ENCODE measurements around the gene GOLGA2.

GOLGA2 gene

DNA sequence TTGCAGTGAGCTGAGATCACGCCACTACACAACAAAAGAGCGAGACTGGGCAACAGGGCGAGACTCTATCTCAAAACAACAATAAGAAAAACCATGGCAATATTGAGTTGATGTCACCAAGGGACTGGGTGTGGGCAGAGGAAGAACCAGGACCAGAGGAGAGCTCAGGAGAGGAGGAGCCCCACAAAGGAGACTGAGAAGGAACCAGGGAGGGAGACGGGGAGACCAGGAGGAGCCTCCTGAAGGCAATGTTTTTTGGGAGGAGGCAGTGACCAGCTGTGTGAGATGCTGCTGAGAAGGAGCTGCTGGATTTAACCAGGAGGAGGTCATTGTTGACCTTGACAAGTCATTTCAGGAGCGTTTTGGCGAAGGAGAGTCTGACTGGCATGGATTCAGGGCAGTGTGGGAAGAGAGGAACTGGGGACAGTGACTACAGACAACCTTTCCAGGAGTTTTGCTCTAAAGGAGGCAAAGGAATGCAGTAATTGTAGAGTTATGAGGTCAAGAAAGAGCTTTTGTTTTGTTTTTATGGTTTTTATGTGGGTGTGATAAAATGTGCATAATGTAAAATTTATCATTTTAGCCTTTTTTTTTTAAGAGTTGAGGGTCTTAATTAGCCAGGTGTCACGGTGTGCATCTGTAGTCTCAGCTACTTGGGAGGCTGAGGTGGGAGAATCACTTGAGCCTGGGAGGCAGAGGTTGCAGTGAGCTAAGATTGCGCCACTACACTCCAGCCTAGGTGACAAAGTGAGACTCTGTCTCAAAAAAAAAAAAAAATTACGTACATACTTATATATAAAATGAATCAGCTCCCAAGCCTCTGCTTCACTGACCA, 28.5 kb upstream of the GOLGA2 start:
- in situ Hi-C loops (cut with HindIII; ENCODE audit: low sequenced_read_pairs) = no loop called here
- DNase-seq (ENCODE audit: low read depth) = no peak
- H3K4me3 ChIP-seq (ENCODE audit: low read depth, low read length) = no peak overlapping the region
- TF ChIP-seq, protein P1, sequence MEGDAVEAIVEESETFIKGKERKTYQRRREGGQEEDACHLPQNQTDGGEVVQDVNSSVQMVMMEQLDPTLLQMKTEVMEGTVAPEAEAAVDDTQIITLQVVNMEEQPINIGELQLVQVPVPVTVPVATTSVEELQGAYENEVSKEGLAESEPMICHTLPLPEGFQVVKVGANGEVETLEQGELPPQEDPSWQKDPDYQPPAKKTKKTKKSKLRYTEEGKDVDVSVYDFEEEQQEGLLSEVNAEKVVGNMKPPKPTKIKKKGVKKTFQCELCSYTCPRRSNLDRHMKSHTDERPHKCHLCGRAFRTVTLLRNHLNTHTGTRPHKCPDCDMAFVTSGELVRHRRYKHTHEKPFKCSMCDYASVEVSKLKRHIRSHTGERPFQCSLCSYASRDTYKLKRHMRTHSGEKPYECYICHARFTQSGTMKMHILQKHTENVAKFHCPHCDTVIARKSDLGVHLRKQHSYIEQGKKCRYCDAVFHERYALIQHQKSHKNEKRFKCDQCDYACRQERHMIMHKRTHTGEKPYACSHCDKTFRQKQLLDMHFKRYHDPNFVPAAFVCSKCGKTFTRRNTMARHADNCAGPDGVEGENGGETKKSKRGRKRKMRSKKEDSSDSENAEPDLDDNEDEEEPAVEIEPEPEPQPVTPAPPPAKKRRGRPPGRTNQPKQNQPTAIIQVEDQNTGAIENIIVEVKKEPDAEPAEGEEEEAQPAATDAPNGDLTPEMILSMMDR (IDR thresholded peaks at IDR 0.05; ENCODE audit: low read depth, low read length, missing control alignments) = no peak

DNA sequence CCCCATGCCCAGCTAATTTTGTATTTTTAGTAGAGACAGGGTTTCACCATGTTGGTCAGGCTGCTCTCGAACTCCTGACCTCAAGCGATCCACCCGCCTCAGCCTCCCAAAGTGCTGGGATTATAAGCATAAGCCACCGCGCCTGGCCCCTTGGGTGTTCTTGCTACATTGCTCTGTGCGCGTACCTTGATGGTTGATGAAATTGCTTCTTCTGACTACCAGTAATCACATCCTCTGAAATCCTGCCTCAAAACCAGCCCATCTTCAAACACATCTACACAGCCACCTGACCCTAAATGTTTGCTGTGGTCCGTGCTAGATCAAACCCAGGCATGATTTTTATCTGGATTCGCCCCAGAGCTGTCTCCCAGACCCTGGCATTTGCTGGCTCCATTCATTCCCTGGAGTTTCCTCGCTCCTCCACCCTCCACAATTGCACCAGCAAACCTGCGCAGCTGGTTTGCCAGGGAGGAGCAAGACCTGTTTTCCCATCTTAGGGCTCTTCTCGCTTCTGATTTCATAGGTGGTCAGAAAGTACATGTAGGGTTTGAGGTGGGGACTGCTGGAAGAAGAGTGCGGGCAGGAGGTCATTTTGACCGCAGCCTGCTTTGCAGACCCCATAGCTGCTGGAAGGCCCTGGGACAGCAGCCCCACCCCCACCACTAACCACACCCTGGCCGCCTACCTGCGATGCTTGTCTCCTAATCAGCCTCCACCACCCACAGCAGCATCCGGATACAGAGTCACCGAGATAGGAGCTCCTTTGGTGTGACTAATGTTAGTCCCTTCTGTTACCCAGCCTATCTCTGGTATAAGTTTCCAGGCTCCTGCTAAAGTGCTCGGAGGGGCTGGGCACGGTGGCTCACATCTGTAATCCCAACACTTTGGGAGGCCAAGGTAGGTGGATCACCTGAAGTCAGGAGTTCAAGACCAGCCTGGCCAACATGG, 23.0 kb upstream of the GOLGA2 start:
- TF ChIP-seq, protein P1 (IDR thresholded peaks at IDR 0.05; ENCODE audit: low read depth, low read length, missing control alignments) = no peak
- no peak overlapping the region for H3K4me3 ChIP-seq (ENCODE audit: low read depth, low read length)
- in situ Hi-C loops (cut with HindIII; ENCODE audit: low sequenced_read_pairs) = no loop called here
- no peak for DNase-seq (ENCODE audit: low read depth)

DNA sequence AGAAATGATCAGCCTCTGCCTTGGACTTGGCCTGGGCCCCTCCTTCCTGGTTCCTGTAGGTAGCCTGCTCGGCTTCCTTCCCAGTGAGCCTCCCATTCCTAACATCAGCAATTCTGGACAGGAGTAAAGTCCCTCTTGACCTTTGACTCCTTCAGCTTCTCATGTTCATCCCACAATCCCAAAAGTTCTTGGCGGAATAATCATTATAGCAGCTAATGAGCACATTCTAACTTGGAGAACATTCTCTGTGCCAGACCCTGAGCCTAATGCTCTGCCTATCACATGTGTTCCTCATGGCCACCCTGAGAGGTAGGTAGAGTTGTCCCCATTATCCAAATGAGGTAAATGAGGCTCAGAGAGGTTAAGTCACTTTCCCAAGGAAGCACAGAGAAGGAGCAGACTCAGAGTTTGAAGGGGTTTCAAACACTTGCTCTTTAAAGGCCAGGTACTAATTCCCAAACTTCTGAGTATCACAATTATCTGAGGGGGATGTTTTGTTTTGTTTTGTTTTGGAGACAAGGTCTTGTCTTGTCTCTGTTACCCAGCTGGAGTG, 21.5 kb upstream of the GOLGA2 start:
- TF ChIP-seq, protein P1 (IDR thresholded peaks at IDR 0.05; ENCODE audit: low read depth, low read length, missing control alignments) = no peak
- no peak overlapping the region for H3K4me3 ChIP-seq (ENCODE audit: low read depth, low read length)
- no peak for DNase-seq (ENCODE audit: low read depth)
- in situ Hi-C loops (cut with HindIII; ENCODE audit: low sequenced_read_pairs) = no loop called here

DNA sequence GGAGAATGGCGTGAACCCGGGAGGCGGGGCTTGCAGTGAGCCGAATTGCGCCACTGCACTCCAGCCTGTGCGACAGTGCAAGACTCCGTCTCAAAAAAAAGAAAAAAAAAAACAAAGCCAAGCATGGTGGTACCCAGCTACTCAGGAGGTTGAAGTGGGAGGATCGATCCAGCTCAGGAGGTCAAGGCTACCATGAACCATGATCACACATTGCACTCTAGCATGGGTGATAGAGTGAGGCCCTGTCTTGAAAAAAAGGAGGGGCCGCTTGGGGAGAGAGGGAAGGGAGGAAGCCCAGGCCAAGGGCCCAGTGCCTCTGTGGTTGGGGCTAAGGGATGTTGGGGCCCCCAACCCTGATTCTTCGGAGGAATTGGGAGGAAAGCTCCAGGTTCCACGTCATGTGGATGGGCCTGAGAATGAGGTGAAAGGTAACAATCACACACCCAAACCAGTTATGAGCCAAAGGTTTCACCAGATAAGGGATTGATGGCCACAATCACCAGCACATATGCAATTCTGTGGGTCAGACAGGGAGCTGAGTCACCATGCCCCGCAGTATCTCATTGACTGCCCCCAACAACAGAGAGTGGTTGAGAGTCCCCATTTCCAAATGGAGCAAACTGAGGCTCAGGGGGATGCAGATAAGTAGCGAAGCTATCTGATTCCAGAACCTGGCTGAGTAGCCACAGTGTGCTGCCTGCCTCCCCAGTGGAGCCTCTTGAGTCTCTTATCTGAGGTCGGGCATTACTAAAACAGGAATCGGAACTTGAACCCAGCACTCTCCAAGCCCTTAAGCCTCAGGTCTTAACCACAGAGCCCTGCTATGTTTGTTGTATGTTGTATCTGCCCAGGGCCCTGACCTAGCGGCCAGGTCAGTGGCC, 20.8 kb upstream of the GOLGA2 start:
- in situ Hi-C loops (cut with HindIII; ENCODE audit: low sequenced_read_pairs) = no loop called here
- TF ChIP-seq, protein P1 (IDR thresholded peaks at IDR 0.05; ENCODE audit: low read depth, low read length, missing control alignments) = no peak
- no peak for DNase-seq (ENCODE audit: low read depth)
- H3K4me3 ChIP-seq (ENCODE audit: low read depth, low read length) = no peak overlapping the region

DNA sequence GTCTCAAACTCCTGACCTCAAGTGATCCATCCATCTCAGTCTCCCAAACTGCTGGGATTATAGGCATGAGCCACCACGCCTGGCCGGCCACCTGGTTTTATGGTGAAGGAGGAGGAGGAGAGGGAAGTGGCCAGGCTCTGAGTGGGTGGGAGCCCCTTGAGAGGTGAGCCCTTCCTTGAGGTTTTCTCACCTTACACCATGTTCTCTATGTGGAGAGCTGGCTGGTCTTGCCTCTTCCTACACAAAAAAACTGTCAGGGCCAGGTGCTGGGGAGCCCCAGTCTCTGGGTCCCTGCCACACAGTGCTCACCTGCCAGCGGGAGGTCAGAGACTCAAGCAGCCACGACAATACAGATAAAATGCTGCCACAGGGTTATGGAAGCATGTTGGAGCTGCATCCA, 18.3 kb upstream of the GOLGA2 start:
- in situ Hi-C loops (cut with HindIII; ENCODE audit: low sequenced_read_pairs) = no loop called here
- H3K4me3 ChIP-seq (ENCODE audit: low read depth, low read length) = no peak overlapping the region
- DNase-seq (ENCODE audit: low read depth) = no peak
- TF ChIP-seq, protein P1 (IDR thresholded peaks at IDR 0.05; ENCODE audit: low read depth, low read length, missing control alignments) = no peak

All from astrocyte of the cerebellum (primary cell).